NB4 (cell line): ENCODE data around the gene ZDHHC3.

Source experiments
- CTCF ChIP-seq: IDR thresholded peaks from one replicate; pipeline ENCODE4 v1.5.1; 2012; ENCODE audit warnings: low read depth, low read length
- MAX ChIP-seq: IDR thresholded peaks from 2 replicates; pipeline ENCODE4 v1.6.1; 2011; ENCODE audit warnings: low read depth, low read length
- MYC ChIP-seq: IDR thresholded peaks from 2 replicates; pipeline ENCODE4 v1.6.1; 2011; ENCODE audit warnings: low read depth, low read length
- POLR2A ChIP-seq: IDR thresholded peaks from 2 replicates; pipeline ENCODE4 v1.6.1; 2011; ENCODE audit warnings: mild to moderate bottlenecking; ENCODE audit not compliant: insufficient read length; ENCODE audit errors: extremely low read depth

GRCh38 chr3:44957986-44958385 is 18.0 kb downstream of the ZDHHC3 start:
- TF ChIP-seq CTCF (no peak), MAX (no peak), POLR2A (no peak), MYC (no peak)
